GM18951 (cell line): ENCODE results near the gene KLF6.

Experiments used
- POLR2A ChIP-seq: IDR thresholded peaks from 4 replicates; pipeline ENCODE4 v1.6.1; 2011; ENCODE audit warnings: mild to moderate bottlenecking; ENCODE audit not compliant: insufficient read length, insufficient read depth; ENCODE audit errors: extremely low read depth
- in situ Hi-C: fragments of 300-500 bp; cut with MboI; formaldehyde crosslinking; loops from one replicate; pipeline ENCODE4 v1.12.0; 2022; ENCODE audit warnings: low sequenced_read_pairs, mixed read lengths, inconsistent platforms; ENCODE audit not compliant: unreplicated experiment

KLF6 gene

DNA sequence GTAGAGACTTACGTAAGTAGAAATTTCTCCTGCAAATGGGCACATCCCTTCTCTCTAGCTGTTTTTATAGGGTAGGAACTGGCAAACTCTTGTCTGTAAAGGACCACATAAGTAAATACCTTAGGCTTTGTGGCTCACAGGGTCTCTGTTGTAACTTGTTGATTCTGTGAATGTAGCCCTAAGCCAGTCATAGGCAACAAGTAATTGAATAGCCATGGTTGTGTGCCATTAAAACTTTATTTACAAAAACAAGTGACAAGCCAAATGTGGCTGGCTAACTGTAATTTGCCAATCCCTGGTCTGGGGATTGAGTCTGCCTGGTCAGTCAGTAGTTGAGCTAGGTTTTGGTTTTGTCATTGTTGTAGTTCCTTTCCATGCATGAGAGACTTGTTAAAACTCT lies 5.3 kb upstream of the KLF6 start:
- no peak for TF ChIP-seq POLR2A
- in situ Hi-C loops: no loop called here

DNA sequence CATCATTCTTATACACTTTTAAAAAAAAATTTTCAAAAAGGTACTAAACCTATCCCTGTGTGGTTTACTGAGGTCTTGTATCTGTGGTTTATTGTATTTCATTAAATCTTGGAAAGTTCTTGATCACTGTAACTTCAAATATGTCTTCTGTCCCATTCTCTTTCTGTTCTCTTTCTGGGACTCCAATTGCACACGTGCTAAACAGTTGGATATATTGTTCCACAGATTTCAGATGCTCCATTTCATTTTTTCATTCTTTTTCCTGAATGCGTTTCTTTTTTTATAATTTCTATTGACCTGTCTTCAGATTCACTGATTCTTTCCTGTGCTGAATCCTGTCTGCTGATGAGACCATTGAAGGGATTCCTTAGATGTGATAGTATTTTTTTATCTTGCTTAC lies 4.6 kb upstream of the KLF6 start:
- in situ Hi-C loops: no loop called here
- no peak for TF ChIP-seq POLR2A

GRCh38 chr10:3787816-3788215 lies 2.8 kb upstream of the KLF6 start:
- TF ChIP-seq POLR2A: no peak

GRCh38 chr10:3787016-3787400 lies 2.0 kb upstream of the KLF6 start:
- in situ Hi-C loops: no loop called here
- no peak for TF ChIP-seq POLR2A

More at GRCh38 chr10:3787816-3788215, 2.8 kb upstream of the KLF6 start:
- in situ Hi-C loops: no loop called here

DNA sequence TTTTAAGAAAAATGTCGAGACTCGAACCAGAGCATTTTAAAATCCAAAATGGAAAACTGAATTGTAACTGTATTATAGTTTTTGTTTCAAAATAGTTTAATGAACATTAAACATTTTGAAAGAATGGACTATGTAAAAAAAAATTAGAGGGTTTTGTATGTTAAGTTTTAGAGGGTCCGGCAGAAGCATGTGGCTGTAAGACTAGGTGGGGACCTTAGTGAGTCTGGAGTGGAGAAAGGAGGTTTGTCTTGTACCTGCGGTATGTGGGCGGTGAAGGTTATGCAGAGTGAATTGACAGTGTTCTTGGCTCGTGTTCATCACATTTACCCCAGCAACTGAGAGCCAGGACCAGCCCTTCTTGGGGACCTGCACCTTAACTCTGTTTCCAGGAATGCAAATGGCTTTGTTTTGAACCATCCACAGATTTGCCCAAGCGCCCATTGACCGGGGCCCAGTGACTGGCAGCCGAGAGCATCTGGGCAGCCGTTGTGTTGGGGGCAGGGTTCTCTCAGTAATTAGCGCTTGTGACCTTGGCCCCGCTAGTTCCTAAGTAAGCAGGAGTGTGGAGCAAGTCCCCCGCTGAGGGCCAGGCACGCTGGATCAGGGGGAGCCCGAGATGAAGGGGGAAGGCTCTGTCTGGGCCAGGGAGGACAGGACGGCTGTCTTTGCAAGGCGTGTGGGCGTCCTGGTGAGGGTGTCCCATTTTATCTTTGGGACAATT lies 1.4 kb upstream of the KLF6 start:
- in situ Hi-C loops: no loop called here
- TF ChIP-seq POLR2A: no peak

DNA sequence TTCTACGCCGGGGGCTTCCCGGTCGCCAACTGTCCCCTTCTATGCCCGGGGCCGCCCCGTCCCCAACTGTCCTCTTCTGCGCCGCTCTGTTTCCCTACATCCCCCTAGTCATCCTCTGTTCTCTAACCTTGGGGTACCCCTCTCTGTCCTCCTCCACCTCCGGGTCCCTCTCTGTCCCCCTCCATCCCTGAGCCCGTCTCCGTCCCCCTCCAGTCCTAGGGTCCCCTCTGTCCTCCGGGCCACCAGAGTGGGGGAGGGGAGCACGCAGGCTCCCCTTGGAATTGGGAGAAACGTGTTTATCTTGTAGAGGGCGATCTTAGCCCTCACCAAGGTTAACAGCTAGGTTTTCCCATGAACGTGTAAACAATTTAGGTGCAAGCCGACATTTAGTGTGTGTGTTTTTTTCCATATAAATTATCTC lies 852 bp upstream of the KLF6 start:
- no peak for TF ChIP-seq POLR2A

GRCh38 chr10:3785251-3785850 lies 342 bp upstream of the KLF6 start:
- peak; percentile 100 for TF ChIP-seq POLR2A
- in situ Hi-C loops: no loop called here

More for the DNA sequence above, 852 bp upstream of the KLF6 start:
- in situ Hi-C loops: no loop called here

GRCh38 chr10:3783682-3784432 lies 1.2 kb downstream of the KLF6 start:
- in situ Hi-C loops: no loop called here
- TF ChIP-seq POLR2A: peak; percentile 3

DNA sequence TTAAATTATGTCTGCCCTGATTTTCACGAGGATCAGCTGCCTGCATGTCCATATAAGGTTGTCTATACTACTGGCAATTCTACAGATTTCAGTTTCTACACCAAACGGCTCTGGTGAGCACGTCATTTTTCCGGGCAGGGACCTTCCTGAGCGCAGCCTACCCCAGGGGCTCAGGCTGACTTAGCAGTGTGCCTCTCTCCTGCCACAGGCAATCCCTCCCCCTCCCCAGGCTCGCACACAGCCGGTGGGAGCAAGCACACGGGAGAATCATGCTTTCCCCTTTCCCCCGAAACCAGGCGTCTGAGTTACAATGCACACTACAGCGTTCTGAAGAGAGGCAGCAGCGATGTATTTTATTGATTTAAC lies 1.7 kb downstream of the KLF6 start:
- in situ Hi-C loops: no loop called here
- peak; percentile 71 for TF ChIP-seq POLR2A

DNA sequence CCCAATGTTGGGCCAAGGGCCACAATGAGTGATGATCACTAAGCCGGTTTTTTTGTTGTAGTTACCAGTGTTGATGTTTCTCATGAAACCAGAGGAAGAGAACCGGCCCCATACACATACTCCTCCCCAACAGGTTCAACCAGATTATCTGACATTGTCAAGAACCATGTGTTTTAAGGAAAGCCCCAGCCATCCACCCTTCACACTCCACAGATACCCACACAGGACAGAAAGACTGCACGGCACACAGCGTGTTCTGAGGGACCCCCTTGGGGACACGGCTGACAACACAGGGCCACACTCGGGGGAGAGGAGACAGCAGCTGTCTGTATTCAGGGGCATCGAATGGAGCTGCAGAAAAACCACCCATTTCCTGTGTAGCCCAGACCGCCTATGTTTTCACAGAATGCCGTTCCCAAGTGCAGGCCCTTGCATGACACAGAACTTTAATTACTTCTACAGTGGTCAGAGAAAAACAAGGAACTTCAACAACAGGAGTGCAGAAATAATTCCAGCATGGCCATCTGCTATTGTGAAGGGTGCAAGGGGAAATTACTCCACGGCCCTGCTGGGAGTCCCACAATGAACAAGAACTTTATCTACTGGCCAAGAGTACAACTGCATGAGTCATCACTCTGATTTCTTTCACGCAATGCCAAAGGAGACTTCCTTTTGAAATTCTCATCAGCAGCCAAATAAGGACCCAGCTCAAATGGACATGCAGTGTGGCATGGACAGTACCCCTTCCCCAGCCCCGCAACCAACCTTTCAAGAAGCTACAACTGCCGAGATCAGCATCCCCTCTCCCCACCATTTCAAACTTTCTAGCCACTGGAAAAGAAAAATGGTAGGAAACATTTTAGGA lies 2.3 kb downstream of the KLF6 start:
- in situ Hi-C loops: no loop called here
- TF ChIP-seq POLR2A: no peak

GRCh38 chr10:3782146-3782450 lies 2.9 kb downstream of the KLF6 start:
- in situ Hi-C loops: no loop called here

GRCh38 chr10:3781468-3782145 lies 3.4 kb downstream of the KLF6 start:
- peak; percentile 20 for TF ChIP-seq POLR2A
- in situ Hi-C loops: no loop called here

More at GRCh38 chr10:3782146-3782450, 2.9 kb downstream of the KLF6 start:
- no peak for TF ChIP-seq POLR2A
